SKM-1 treated with dmso at 0.1 percent for 144 hours (cell line): Measurements from ENCODE around the gene CCDC12.

Experiments
- DNase-seq: peaks from one replicate; lab custom pipeline; 2025; ENCODE audit not compliant: unreplicated experiment; lab: John Stamatoyannopoulos, UW

CCDC12 gene

DNA sequence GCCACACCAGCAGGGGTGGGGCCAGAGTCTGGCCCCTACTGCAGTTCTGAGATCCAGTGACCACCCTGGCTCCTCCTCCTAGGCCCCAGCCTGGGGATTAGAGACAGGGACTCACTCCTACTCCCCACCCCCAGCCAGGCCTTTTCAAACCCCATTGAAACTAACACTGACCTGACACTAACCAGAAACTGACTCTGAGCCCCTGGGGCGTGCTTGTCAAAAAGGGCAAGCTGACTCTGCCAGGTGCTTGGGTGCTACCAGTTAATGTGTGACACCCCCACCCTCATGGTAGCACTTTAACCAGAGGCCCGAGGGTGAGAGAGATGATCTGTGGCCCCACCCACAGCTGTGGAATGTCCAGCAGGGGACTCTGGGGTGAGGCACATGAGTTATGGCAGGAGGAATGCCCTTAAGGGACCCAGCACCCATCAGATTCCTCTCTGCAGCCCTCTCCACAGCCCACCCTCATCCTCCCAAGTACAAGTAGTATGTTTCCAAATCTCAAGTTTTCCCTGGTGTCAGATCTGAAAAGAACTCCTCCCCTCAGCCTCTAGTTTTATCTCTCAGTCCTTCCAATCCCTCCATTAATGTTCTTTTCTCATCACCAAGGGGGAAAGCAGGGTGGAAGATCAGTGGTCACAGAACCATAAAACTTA, 97.6 kb downstream of the CCDC12 start:
- no peak for DNase-seq

DNA sequence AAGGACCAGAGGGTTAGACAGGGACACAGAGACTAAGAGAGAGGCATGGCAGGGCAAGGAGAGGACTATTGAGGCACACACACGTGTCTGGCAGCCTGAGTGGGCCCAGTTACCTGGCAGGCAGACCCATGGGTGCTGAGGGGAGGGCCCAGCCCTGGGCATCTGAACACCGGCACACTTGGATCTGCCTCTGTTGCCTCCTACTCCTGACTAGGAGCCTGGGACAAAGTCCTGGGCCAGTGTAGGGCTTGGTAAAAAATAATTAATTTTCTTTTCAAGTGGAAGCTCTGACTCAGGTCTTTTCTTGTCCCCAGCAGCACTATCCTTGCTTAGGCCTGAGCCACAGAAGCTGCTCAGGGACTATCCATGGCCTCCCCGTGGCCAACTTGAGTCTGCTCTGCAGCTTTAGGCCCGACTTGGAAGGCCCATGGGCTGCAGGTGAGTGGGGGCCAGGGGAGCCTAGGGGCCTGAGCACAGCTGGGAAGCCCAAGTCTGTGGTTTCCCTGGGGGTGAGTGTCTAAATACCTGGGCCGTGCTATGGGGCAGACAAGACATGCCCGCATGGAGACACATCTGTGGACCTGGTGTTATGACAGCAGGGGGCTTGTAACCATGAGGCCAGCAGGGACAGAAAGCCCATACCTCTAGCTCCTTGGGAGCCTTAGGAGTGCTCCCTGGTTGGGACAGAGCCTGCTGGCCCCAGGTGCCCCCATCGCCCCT, 99.0 kb downstream of the CCDC12 start, which contains the start of gene PTH1R:
TSS of gene PTH1R (plus strand) at position 316 of the 720 bp plus-strand sequence. CDS start 5,839 bp downstream, outside the sequence.
- no peak for DNase-seq

GRCh38 chr3:46876313-46877300, 99.9 kb downstream of the CCDC12 start:
- no peak for DNase-seq

GRCh38 chr3:46875560-46875959, 101.0 kb downstream of the CCDC12 start:
- DNase-seq = no peak

- DNase-seq = no peak
These were observed 102.1 kb downstream of the CCDC12 start for GRCh38 chr3:46874430-46874829.

DNA sequence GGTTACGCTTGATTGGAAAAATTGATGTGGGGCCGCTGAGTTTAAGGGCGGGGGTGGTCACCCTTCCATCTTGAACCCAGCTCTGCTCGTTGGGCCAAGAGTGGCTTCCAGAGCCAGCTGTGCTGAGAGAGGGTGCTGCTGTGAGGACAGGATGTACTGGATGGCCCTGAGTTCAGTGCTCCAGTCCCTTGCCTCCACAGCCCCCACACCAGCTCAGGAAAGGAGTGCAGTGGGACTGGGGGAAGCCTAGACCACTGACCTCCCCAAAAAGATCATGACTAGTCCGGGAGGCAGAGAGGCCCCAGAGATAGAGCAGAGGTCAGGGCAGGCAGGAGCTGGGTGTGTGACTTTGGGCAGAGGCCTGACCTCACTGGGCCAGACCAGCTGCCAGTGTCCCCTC, 103.0 kb downstream of the CCDC12 start:
- no peak for DNase-seq
